ENCODE results near the gene SLC22A5.

GRCh38 chr5:132372127-132372526, 2.6 kb downstream of the SLC22A5 start:
- TF ChIP-seq, protein P1, sequence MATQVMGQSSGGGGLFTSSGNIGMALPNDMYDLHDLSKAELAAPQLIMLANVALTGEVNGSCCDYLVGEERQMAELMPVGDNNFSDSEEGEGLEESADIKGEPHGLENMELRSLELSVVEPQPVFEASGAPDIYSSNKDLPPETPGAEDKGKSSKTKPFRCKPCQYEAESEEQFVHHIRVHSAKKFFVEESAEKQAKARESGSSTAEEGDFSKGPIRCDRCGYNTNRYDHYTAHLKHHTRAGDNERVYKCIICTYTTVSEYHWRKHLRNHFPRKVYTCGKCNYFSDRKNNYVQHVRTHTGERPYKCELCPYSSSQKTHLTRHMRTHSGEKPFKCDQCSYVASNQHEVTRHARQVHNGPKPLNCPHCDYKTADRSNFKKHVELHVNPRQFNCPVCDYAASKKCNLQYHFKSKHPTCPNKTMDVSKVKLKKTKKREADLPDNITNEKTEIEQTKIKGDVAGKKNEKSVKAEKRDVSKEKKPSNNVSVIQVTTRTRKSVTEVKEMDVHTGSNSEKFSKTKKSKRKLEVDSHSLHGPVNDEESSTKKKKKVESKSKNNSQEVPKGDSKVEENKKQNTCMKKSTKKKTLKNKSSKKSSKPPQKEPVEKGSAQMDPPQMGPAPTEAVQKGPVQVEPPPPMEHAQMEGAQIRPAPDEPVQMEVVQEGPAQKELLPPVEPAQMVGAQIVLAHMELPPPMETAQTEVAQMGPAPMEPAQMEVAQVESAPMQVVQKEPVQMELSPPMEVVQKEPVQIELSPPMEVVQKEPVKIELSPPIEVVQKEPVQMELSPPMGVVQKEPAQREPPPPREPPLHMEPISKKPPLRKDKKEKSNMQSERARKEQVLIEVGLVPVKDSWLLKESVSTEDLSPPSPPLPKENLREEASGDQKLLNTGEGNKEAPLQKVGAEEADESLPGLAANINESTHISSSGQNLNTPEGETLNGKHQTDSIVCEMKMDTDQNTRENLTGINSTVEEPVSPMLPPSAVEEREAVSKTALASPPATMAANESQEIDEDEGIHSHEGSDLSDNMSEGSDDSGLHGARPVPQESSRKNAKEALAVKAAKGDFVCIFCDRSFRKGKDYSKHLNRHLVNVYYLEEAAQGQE (IDR thresholded peaks at IDR 0.05; ENCODE audit: borderline replicate concordance): no peak
- TF ChIP-seq, protein P1 (CRISPR knock-in tag; IDR thresholded peaks at IDR 0.05; ENCODE audit: low read depth): no peak
- TF ChIP-seq POLR2A (conservative IDR thresholded peaks at IDR 0.05) (no peak), C11orf30 (IDR thresholded peaks at IDR 0.05; ENCODE audit: low read depth) (no peak), BHLHE40 (IDR thresholded peaks at IDR 0.05; ENCODE audit: low read length) (no peak), ZNF143 (CRISPR knock-in tag; IDR thresholded peaks at IDR 0.05) (no peak), DDX20 (tag; IDR thresholded peaks at IDR 0.05; ENCODE audit: low read depth) (no peak), POLR2AphosphoS2 (IDR thresholded peaks at IDR 0.05; ENCODE audit: low read length) (no peak), TSC22D4 (tag; IDR thresholded peaks at IDR 0.05) (no peak), GABPA (tag; conservative IDR thresholded peaks at IDR 0.05; ENCODE audit: low read depth) (no peak), RBFOX2 (IDR thresholded peaks at IDR 0.05; ENCODE audit: low read depth, low read length) (no peak)
